ENCODE measurements around the gene CXCL16. TPM values are rescaled to one million over a fixed set of nuclear protein-coding genes. Genes with fewer than 3 reads are reported as not detected.

CXCL16 gene
- 3.3 TPM for total RNA-seq
- 32.9 TPM for polyA plus RNA-seq
- long read RNA-seq, donor 1, partial matches to known transcripts, result 0 of 2 reads
- long read RNA-seq, donor 1, other reads (novel, unspliced or antisense), result 0 of 2 reads
- long read RNA-seq, donor 2, result 0 reads
- long read RNA-seq, donor 3, partial matches to known transcripts, result 0 of 6 reads
- long read RNA-seq, donor 3, other reads (novel, unspliced or antisense), result 0 of 6 reads
- long read RNA-seq, donor 4, partial matches to known transcripts, result 0 of 1 reads
- long read RNA-seq, donor 4, other reads (novel, unspliced or antisense), result 0 of 1 reads
- long read RNA-seq, donor 5, transcript CXCL16-201 (6 exons, 2,222 nt), result major isoform, 7 of 8 reads
- long read RNA-seq, donor 5, partial matches to known transcripts, result 0 of 8 reads
- long read RNA-seq, donor 5, other reads (novel, unspliced or antisense), result 0 of 8 reads
- long read RNA-seq, donor 6, partial matches to known transcripts, result 0 of 3 reads
- long read RNA-seq, donor 6, other reads (novel, unspliced or antisense), result 0 of 3 reads
- long read RNA-seq, donor 7, partial matches to known transcripts, result 0 of 5 reads
- long read RNA-seq, donor 7, other reads (novel, unspliced or antisense), result 0 of 5 reads
- long read RNA-seq, donor 8, partial matches to known transcripts, result 0 of 2 reads
- long read RNA-seq, donor 8, other reads (novel, unspliced or antisense), result 0 of 2 reads
- long read RNA-seq, donor 9, partial matches to known transcripts, result 0 of 4 reads
- long read RNA-seq, donor 9, other reads (novel, unspliced or antisense), result 0 of 4 reads
- long read RNA-seq, donor 10, partial matches to known transcripts, result 0 of 3 reads
- long read RNA-seq, donor 10, other reads (novel, unspliced or antisense), result 0 of 3 reads

GRCh38 chr17:4739122-4740024, at the start of gene CXCL16, which contains the start of gene ZMYND15:
TSS of gene CXCL16 (minus strand) at chr17:4739928. CDS start at chr17:4739339, 589 bp downstream.
TSS of gene ZMYND15 (plus strand) at chr17:4739833. CDS start at chr17:4740549, 716 bp downstream.
- H3K36me3 ChIP-seq (ENCODE audit: control insufficient read depth in 2 of 2, insufficient read depth in 2 of 2, low read length in 1 of 2), result no peaks in the 10 kb centered on the region
- WGBS, result under 1% methylated on average over 100 of the region's 100 CpGs
- peak within 1 kb of the TSS in 1 of 2 donors; percentile 47 for H3K27ac ChIP-seq (ENCODE audit: low read depth in 1 of 2, low read length in 1 of 2)
- peaks cover 15 to 18% of the 10 kb centered on the region in 2 donors for H3K4me1 ChIP-seq (ENCODE audit: control insufficient read depth in 2 of 2, insufficient read depth in 2 of 2, low read length in 2 of 2)
- peaks cover 38 to 96% of the 10 kb centered on the region in 2 donors for H3K27me3 ChIP-seq (ENCODE audit: control insufficient read depth in 2 of 2, insufficient read depth in 1 of 2, low read length in 1 of 2)
- peak in 1 of 9 donors; percentile 29 for DNase-seq (ENCODE audit: low read depth in 6 of 9, low spot score in 9 of 9)
- peaks cover 0 to 10% of the 10 kb centered on the region in 2 donors for H3K9me3 ChIP-seq (ENCODE audit: control insufficient read depth in 2 of 2, insufficient read depth in 1 of 2, low read length in 1 of 2)
- peak within 1 kb of the TSS; percentile 44 to 68 for H3K4me3 ChIP-seq (ENCODE audit: low read length in 2 of 2)

GRCh38 chr17:4788807-4789700, 49.3 kb upstream of the CXCL16 start, which contains the start of gene GLTPD2:
TSS of gene GLTPD2 (plus strand) at chr17:4788964. CDS start at chr17:4789012, 48 bp downstream.
- H3K4me1 ChIP-seq (ENCODE audit: control insufficient read depth in 2 of 2, insufficient read depth in 2 of 2, low read length in 2 of 2), result peaks cover 9 to 29% of the 10 kb centered on the region in 2 donors

GRCh38 chr17:4788159-4788806, 48.6 kb upstream of the CXCL16 start:
- WGBS, result 80% methylated on average over 14 of the region's 14 CpGs
- peak overlapping the region; percentile 25 to 56 for H3K27ac ChIP-seq (ENCODE audit: low read depth in 1 of 2, low read length in 1 of 2)

More at GRCh38 chr17:4788807-4789700, 49.3 kb upstream of the CXCL16 start, which contains the start of gene GLTPD2:
- H3K4me3 ChIP-seq (ENCODE audit: low read length in 2 of 2), result peak within 1 kb of the TSS; percentile 43 to 66
- no peak for DNase-seq (ENCODE audit: low read depth in 6 of 9, low spot score in 9 of 9)
- no peaks in the 10 kb centered on the region for H3K36me3 ChIP-seq (ENCODE audit: control insufficient read depth in 2 of 2, insufficient read depth in 2 of 2, low read length in 1 of 2)
- peaks cover 0 to 8% of the 10 kb centered on the region in 2 donors for H3K9me3 ChIP-seq (ENCODE audit: control insufficient read depth in 2 of 2, insufficient read depth in 1 of 2, low read length in 1 of 2)
- H3K27me3 ChIP-seq (ENCODE audit: control insufficient read depth in 2 of 2, insufficient read depth in 1 of 2, low read length in 1 of 2), result peaks cover 71 to 92% of the 10 kb centered on the region in 2 donors
- H3K27ac ChIP-seq (ENCODE audit: low read depth in 1 of 2, low read length in 1 of 2), result peak within 1 kb of the TSS; percentile 56 to 86
- 18% methylated on average over 62 of the region's 62 CpGs for WGBS

GRCh38 chr17:4786516-4786915, 46.8 kb upstream of the CXCL16 start:
- H3K36me3 ChIP-seq (ENCODE audit: control insufficient read depth in 2 of 2, insufficient read depth in 2 of 2, low read length in 1 of 2), result no peaks in the 10 kb centered on the region
- 18% methylated on average over 6 of the region's 6 CpGs for WGBS
- H3K27ac ChIP-seq (ENCODE audit: low read depth in 1 of 2, low read length in 1 of 2), result peak overlapping the region in 1 of 2 donors; percentile 42
- DNase-seq (ENCODE audit: low read depth in 6 of 9, low spot score in 9 of 9), result no peak
- H3K9me3 ChIP-seq (ENCODE audit: control insufficient read depth in 2 of 2, insufficient read depth in 1 of 2, low read length in 1 of 2), result peaks cover 0 to 8% of the 10 kb centered on the region in 2 donors
- no peak overlapping the region for H3K4me3 ChIP-seq (ENCODE audit: low read length in 2 of 2)
- H3K4me1 ChIP-seq (ENCODE audit: control insufficient read depth in 2 of 2, insufficient read depth in 2 of 2, low read length in 2 of 2), result peaks cover 9 to 29% of the 10 kb centered on the region in 2 donors
- peaks cover 84 to 99% of the 10 kb centered on the region in 2 donors for H3K27me3 ChIP-seq (ENCODE audit: control insufficient read depth in 2 of 2, insufficient read depth in 1 of 2, low read length in 1 of 2)

More at GRCh38 chr17:4788159-4788806, 48.6 kb upstream of the CXCL16 start:
- H3K4me1 ChIP-seq (ENCODE audit: control insufficient read depth in 2 of 2, insufficient read depth in 2 of 2, low read length in 2 of 2), result peaks cover 9 to 29% of the 10 kb centered on the region in 2 donors
- H3K4me3 ChIP-seq (ENCODE audit: low read length in 2 of 2), result peak overlapping the region in 1 of 2 donors; percentile 43
- H3K36me3 ChIP-seq (ENCODE audit: control insufficient read depth in 2 of 2, insufficient read depth in 2 of 2, low read length in 1 of 2), result no peaks in the 10 kb centered on the region
- H3K27me3 ChIP-seq (ENCODE audit: control insufficient read depth in 2 of 2, insufficient read depth in 1 of 2, low read length in 1 of 2), result peaks cover 79 to 99% of the 10 kb centered on the region in 2 donors
- H3K9me3 ChIP-seq (ENCODE audit: control insufficient read depth in 2 of 2, insufficient read depth in 1 of 2, low read length in 1 of 2), result peaks cover 0 to 8% of the 10 kb centered on the region in 2 donors
- no peak for DNase-seq (ENCODE audit: low read depth in 6 of 9, low spot score in 9 of 9)

GRCh38 chr17:4786106-4786511, 46.4 kb upstream of the CXCL16 start, which contains the start of gene VMO1:
TSS of gene VMO1 (minus strand) at chr17:4786364. CDS start at chr17:4786352, 12 bp downstream.
- Histone ChIP-seq H3K36me3 (ENCODE audit: control insufficient read depth in 2 of 2, insufficient read depth in 2 of 2, low read length in 1 of 2) (no peaks in the 10 kb centered on the region), H3K9me3 (ENCODE audit: control insufficient read depth in 2 of 2, insufficient read depth in 1 of 2, low read length in 1 of 2) (peaks cover 0 to 8% of the 10 kb centered on the region in 2 donors), H3K4me3 (ENCODE audit: low read length in 2 of 2) (no peak within 1 kb of the TSS), H3K27ac (ENCODE audit: low read depth in 1 of 2, low read length in 1 of 2) (peak within 1 kb of the TSS in 1 of 2 donors; percentile 42), H3K27me3 (ENCODE audit: control insufficient read depth in 2 of 2, insufficient read depth in 1 of 2, low read length in 1 of 2) (peaks cover 81 to 95% of the 10 kb centered on the region in 2 donors), H3K4me1 (ENCODE audit: control insufficient read depth in 2 of 2, insufficient read depth in 2 of 2, low read length in 2 of 2) (peaks cover 9 to 29% of the 10 kb centered on the region in 2 donors)
- DNase-seq (ENCODE audit: low read depth in 6 of 9, low spot score in 9 of 9), result no peak
- WGBS, result 5% methylated on average over 24 of the region's 24 CpGs

GRCh38 chr17:4785311-4786105, 45.8 kb upstream of the CXCL16 start:
- 8% methylated on average over 61 of the region's 61 CpGs for WGBS
- Histone ChIP-seq H3K9me3 (ENCODE audit: control insufficient read depth in 2 of 2, insufficient read depth in 1 of 2, low read length in 1 of 2) (peaks cover 0 to 8% of the 10 kb centered on the region in 2 donors), H3K36me3 (ENCODE audit: control insufficient read depth in 2 of 2, insufficient read depth in 2 of 2, low read length in 1 of 2) (no peaks in the 10 kb centered on the region), H3K27ac (ENCODE audit: low read depth in 1 of 2, low read length in 1 of 2) (no peak overlapping the region), H3K27me3 (ENCODE audit: control insufficient read depth in 2 of 2, insufficient read depth in 1 of 2, low read length in 1 of 2) (peaks cover 76 to 94% of the 10 kb centered on the region in 2 donors), H3K4me1 (ENCODE audit: control insufficient read depth in 2 of 2, insufficient read depth in 2 of 2, low read length in 2 of 2) (peaks cover 8 to 26% of the 10 kb centered on the region in 2 donors), H3K4me3 (ENCODE audit: low read length in 2 of 2) (no peak overlapping the region)
- no peak for DNase-seq (ENCODE audit: low read depth in 6 of 9, low spot score in 9 of 9)

GRCh38 chr17:4782652-4783051, 42.9 kb upstream of the CXCL16 start:
- Histone ChIP-seq H3K27ac (ENCODE audit: low read depth in 1 of 2, low read length in 1 of 2) (no peak overlapping the region), H3K4me1 (ENCODE audit: control insufficient read depth in 2 of 2, insufficient read depth in 2 of 2, low read length in 2 of 2) (peaks cover 0 to 15% of the 10 kb centered on the region in 2 donors), H3K36me3 (ENCODE audit: control insufficient read depth in 2 of 2, insufficient read depth in 2 of 2, low read length in 1 of 2) (no peaks in the 10 kb centered on the region), H3K27me3 (ENCODE audit: control insufficient read depth in 2 of 2, insufficient read depth in 1 of 2, low read length in 1 of 2) (peaks cover 48 to 77% of the 10 kb centered on the region in 2 donors), H3K9me3 (ENCODE audit: control insufficient read depth in 2 of 2, insufficient read depth in 1 of 2, low read length in 1 of 2) (no peaks in the 10 kb centered on the region), H3K4me3 (ENCODE audit: low read length in 2 of 2) (no peak overlapping the region)
- no peak for DNase-seq (ENCODE audit: low read depth in 6 of 9, low spot score in 9 of 9)
- WGBS, result 38% methylated on average over 28 of the region's 28 CpGs
